D341Med (cell line): Measurements from ENCODE around the gene NBEAL2.
A peak's percentile ranks its signal among the peaks of the same experiment; 100 is the strongest.

ENCODE experiments used
- DNase-seq: peaks from one replicate; pipeline ENCODE4 v3.0.0; 2012; ENCODE audit warnings: low spot score

NBEAL2 gene, protein sequence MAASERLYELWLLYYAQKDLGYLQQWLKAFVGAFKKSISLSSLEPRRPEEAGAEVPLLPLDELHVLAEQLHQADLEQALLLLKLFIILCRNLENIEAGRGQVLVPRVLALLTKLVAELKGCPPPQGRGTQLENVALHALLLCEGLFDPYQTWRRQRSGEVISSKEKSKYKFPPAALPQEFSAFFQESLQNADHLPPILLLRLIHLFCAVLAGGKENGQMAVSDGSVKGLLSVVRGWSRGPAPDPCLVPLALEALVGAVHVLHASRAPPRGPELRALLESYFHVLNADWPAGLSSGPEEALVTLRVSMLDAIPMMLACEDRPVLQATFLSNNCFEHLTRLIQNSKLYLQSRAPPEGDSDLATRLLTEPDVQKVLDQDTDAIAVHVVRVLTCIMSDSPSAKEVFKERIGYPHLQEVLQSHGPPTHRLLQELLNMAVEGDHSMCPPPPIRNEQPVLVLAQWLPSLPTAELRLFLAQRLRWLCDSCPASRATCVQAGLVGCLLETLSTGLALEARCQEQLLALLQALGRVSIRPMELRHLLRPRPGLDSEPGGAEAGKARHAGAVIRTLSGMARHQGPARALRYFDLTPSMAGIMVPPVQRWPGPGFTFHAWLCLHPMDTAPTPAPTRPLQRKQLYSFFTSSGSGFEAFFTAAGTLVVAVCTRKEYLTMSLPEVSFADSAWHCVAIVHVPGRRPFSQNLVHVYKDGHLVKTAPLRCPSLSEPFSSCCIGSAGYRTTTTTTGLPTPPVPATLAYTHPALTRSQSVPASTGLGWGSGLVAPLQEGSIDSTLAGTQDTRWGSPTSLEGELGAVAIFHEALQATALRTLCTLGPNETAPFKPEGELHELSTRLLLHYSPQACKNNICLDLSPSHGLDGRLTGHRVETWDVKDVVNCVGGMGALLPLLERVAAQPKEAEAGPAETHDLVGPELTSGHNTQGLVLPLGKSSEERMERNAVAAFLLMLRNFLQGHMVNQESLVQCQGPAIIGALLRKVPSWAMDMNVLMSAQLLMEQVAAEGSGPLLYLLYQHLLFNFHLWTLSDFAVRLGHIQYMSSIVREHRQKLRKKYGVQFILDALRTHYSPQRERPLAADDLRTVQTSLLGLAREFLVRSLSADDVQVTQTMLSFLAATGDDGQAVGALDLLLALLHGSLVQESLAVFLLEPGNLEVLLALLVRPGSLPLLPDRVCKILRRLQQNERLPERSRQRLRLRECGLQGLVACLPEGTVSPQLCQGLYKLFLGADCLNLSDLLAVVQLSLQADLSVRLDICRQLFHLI (N-terminal part only)

DNA sequence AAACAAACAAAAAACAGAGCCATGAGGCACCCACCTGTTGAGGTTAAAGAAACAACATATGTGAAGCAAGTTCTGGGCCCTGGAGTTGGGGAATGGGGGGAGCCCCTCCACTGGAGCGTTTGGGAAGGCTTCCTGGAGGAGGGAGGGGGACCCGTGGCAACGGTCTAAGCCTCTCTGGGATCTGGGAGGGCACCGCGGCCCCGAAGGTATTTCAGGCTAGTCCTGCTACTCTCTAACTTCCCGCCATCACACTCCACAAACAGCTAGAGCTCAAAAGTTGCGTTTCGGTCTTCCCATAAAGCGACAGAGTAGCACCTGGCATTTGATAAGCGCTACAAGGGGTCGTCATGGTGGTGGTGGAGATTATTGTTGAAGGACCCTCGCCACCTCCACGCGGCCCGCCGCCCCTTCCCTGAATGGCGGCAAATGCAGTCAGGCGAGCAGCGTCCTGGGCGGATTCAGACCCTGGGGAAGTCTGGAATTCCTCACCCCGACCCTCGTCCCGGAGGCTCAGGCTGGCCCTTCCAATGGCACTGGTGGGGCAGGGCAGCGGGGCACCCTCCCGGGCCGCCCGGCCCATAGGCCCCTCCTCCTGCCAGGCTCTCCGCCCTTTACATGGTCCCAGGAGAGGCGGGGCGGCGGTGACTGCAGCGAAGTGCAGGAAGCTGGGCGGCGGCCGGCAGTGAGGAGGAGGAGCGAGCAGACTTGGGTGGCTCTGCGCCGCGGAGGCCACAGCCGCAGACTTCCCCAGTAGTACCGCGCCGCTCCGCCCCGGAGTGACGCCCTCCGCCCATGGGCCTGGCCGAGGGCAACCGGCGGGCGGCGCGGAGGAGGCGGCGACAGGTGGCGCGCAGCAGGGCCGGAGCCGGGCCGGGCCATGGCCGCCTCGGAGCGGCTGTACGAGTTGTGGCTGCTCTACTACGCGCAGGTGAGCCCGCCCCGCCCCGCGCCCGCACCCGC, at the start of gene NBEAL2:
NBEAL2 (plus strand) TSS at position 682 of the 960 bp plus-strand sequence; CDS start at position 878, 196 bp downstream.
- peak; percentile 94 for DNase-seq

DNA sequence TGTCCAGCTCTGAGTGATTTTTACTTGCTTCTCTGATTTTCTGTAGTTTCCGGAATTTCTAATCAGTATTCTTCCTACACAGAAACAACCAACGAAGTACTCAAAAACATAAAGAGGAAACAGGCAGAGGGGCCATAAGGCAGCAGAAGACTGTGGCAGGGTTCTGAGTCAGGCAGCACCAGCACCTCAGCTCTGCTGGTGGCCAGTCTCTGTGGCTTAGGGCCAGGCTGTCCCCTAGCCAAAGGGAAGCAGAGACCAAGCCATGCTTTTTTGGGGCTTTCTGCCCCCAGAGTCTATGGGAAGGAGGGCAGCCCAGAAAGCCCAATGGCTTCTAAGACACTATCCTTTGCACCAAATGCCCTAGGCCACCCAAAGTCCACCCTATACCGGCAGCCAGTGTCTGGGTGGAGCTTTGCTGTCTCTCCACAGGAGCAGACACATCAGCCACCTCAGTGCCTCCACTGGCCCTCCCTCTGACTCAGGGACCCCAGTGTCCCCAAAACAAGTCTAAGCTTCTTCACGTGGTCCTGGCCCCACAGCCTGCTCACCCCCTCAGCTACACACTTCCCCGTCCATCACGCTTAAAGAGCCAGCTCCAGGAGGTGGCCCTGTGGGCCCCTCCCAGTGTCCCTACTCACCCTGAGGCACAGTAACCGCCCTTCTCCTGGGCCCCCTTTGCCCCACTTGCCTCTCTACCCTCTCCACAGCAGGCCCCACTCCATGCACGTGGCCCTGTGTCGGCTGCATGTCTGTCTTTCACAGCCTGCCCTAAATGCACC, 49.1 kb upstream of the NBEAL2 start:
- no peak for DNase-seq

DNA sequence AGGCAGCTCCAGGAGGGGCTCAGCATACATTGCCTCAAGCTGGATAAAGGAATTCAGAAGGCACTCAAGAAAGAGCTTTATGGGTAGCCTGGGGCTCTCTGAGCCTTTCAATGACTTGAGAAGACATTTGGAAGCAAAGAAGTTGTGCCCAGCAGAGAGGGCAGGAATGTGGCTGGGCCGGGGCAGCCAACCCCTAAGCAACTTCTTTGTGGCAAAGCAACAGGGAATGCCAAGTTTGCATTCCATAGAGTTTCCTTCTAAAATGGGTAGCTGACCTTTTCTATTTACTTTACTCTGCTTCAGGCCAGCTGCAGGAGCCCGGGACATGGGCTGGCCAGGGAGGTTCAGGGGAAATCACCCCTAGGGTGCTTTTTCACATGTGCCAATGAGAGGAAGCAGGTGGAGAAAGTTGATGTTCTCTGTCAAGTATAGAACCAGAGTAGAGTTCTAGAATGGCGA, 48.5 kb upstream of the NBEAL2 start:
- DNase-seq, result no peak

DNA sequence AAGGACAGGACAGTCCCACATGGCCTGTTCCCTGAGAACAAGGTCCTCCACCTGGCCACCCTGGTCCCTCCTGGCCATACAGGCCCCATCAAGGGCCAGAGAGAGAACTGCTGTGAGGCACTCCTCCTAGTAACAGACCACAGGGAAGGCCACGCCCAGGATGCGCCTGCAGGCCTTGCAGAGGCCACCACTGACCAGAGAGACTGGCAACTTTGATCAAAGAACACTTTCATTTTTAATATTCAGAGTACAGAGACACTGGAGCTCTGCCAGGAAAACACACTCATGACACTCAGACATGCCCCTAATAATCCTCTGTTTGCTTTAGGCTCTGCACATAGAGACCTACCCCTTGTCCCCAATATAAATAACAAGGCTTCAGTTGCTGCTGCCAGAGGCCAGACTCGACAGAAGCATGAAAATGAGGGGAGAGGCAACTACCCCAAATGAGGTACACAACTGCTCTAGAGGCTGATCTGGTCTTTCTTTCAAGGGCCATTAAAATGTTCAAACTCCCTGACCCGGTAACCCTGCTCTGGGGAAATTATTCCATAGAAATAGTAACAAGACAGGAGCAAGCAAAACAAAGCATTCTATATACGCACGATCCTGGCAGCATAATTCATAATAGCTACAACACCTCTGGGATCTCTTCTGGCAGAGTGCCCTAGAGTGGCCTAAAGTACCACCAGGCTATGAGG, 47.7 kb upstream of the NBEAL2 start:
- DNase-seq, result no peak

DNA sequence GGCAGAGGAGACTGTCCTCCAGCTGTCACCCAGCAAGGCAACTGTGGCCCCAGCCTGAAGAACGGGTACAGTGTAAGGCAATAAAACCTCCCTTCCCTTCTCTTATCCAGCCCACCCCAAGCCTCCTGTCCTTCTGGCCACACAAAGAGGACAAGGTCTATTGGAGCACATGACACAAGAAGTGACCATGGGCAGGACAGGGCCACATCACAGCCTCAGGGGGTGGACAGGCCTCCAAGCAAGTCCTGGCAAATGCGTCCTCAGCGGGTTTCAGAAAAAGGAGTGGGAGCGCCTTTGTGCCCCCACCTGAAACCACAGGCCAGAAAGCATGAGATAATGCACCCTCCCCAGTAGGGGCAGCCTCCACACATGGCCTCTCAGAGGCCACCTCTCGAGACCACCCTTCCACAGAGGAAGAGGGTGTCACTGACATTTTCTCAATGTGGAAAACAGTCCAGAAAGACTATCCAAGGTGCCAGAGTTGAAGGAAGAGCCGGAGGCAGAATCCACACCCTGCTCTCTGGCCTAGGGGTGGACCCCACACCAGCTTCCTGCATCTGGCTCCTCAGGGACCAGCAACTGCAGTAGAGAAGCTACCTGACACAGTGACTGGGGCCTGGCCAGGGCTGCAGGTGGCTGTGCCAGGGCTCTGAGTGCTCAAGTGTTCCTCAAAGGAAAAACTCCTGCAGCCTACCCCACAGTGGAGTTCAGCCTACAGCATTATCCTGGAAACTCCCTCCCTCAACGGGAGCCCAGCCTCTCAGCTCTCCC, 46.8 kb upstream of the NBEAL2 start:
- DNase-seq, result no peak

DNA sequence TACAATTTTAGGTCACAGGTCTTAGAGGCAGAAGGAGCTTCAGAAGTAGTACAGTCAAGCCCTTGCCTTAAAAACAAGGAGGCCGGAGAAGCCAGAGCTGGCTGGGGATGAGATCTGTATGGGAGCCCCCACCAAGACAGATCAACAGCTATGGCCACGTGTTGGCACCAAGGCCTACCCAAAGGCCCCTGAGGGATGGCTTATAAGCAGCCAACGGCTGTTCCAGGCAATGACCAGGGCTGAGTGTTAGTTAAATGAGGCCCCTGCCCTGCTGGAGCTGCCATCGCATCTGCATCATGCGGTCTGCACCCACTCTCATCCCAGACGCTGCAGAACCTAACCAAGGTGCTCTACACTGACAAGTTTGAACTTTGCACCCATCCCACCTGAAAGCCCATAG, 46.2 kb upstream of the NBEAL2 start:
- DNase-seq, result no peak

DNA sequence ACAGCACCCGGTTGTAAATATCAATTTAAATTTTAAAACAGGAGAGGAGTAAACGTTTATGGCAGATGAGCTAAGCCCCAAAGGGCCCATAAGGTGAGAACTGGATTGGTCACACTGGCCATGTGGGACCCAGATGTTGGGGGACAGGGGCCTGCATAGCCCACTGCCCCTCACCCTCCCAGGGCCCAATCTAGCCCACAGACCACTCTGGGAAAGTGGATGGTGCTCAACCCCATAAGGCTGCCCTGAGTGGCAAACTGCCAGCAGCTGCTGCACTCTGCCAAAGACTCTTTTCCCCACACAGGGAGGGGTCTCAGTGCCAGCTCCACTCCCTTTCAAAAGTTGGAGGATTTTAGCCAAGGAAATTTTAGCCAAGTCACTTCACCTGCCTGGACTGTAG, 45.4 kb upstream of the NBEAL2 start:
- DNase-seq, result no peak

DNA sequence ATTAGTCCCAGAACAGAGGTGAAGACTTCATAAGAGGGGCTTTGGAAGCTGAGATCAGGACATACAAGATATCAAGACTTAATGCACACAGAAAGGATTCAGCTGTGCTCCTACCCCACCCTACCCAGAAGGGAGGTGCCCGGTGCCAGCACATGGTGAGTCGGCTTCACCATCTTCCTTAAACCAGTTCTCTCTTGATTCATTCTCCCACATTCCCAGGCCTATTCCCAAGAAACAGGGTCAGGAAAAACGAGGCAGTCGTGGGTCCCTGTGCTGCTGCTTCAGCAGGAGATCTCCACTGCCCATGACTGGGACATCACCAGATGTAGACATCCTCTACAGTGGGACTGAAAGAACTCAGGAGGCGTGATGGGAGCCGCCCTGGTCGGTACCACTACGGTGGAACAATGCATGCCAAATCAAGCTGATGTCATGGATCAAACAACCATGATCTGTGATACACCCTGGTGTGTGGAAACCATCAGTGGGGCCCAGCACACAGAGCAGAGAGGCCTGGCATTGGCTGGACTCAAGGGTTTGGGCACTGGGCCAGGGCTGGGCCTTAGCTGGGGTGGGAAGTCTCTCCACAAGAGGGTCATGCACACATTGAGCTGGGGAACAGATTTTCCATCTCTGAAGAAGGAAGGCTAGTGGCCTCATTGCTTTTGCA, 44.8 kb upstream of the NBEAL2 start:
- DNase-seq, result no peak

DNA sequence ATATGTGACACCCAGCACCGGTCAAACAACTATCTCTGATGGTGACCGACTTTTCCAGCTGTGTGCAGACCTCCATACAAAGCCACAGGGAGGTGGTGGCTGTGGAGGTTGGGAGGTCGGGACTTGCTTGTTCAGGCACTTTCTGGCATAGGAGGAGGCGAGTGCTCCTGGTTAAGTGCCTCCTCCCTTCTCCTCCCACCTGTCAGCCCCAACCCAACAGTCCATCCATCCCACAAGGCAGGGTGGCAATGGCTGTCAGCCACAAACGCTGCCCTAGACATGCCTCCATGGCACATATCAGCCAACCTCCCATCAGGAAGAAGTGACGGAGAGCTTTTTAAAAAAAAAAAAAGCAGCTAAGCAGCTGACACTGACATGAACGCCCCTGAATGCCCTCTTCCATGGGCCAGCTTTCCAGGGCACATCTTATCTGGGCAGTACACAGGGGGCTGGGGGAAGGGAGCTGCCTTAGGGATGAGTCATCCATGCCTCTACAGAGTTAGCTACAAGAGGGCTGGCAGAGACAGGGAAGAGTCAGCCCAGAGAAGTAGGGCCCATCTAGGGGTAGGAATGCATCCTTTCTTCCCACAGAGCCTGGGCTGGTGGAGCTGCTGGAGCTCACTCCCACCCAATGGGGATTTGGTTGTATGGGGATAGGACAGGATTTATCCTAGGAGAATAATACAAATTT, 44.2 kb upstream of the NBEAL2 start:
- DNase-seq, result no peak

DNA sequence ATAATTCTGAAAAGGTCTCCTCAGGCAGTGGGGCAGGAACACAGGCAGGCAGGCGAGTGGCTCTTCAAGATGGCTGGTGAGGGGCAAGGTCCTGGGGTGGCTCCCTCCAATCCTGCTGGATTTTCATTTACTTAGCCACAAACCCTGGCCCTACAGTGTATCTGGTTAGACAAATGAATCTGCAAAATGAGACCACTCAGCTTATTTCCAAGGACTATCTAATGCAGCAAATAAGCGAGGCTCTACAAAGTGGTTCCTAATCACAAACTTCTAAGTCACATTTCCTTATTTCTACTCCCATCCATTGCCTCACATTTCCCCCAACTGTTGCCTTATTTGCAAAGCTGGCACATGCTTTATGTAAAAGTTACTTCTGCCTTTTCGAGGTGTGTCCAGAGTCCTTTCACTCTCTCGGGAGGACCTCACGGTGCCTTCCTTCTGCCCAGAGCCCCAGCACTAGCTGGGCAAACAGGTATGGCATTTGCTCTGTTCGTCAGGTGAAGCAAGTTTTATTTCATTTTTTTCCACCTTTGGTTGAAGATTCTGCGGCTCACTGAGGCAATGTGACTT, 43.4 kb upstream of the NBEAL2 start:
- no peak for DNase-seq

DNA sequence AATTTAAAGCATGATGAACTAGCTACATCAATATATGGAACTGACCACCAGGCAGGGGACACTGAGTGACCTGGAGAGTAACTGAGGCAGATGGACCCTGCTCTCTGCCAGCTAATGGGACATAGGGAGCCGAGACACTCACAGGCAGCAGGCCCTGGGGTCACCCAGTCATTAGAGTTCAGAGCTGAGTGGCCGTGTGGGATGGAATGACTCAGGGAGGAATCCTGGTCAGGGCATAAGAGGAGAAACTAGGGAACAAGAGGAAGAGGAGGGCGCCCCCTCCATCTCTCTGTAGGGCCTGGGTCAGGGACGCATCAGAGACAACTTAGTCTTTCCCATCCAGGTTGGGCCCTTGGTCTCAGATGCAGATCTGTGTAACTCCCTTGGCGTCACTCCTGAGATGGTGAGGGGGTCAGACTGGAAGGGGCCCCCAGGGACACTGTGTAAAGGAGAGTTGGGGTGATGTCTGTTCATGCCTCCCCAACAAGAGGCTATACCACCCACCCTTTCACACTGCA, 42.7 kb upstream of the NBEAL2 start:
- DNase-seq, result no peak

DNA sequence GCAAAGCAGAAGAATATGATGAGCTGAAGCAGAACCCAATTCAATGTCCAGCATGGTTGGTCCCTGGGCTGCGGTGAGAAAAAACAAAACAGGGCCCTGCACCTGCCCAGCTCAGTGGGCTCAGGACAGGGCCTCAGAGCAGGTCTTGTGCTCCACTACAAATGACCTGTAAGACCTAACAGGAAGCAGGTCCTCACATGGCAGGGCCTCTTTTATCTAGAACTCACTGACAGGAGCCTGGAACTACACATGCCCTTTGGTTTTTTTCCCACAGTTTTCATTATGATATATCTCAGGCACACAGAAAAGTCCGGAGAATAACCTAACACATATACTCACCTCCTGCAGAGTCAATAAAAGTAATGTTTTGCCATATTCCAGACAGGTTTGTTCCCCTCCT, 41.3 kb upstream of the NBEAL2 start:
- DNase-seq, result no peak

DNA sequence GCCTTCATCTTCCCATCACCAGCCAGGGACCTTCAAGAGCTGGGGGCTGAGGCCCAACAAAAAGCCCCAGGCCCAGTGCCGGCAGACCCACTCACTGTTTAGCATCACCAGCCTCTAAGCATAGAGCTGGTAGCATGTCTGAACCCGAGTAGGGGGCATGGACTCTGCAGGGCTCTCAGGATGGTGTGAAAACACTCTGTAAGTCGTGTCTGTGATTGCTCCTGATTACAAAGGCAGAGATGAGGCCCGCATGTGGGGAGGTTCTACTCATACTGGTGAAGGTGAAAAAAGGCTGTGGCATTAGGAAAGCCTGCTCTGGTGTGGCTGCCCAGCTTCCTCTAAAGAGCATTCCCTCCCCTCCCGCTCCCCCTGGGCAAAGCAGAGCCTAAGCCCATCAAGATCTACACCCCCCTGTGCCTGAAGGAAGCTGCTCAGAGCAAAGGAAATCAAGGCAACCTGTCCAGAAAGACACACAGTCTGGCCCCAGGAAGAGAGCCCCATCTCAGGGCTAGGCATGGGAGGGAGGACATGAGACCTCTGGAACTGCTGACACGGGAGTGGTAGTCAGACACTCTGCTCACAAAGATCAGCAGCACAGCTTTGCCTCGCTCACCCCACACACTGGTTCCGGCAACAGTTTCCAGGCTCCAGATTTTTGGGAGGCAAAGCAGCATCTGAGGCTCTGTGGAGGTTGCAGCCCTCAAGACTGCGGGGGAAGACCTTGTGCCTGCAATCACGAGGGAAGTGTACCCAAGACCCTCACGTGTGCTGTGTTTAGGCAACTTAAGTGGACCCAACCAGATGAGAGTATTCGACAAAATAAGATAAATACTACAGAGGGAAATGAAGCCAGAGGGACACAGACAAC, 39.7 kb upstream of the NBEAL2 start:
- DNase-seq, result no peak

DNA sequence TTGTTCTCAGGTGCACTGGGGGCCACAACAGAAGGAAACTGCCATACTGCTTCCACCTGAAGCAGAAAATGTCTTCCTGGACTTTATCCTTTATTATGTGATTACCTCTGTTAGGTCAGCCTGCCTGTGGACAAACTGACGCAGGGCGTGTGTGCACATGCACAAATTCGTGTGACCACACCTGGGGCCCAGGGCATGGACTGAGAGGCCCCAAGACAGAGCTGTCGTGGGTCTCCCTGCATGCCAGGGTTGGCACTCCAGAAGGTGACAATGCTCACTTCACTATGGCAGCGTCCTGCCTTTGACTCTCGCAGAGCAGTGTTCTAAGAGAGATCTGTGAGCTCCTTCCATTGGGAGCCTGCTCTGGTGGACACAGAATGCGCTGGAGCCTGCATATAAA, 37.4 kb upstream of the NBEAL2 start:
- no peak for DNase-seq

DNA sequence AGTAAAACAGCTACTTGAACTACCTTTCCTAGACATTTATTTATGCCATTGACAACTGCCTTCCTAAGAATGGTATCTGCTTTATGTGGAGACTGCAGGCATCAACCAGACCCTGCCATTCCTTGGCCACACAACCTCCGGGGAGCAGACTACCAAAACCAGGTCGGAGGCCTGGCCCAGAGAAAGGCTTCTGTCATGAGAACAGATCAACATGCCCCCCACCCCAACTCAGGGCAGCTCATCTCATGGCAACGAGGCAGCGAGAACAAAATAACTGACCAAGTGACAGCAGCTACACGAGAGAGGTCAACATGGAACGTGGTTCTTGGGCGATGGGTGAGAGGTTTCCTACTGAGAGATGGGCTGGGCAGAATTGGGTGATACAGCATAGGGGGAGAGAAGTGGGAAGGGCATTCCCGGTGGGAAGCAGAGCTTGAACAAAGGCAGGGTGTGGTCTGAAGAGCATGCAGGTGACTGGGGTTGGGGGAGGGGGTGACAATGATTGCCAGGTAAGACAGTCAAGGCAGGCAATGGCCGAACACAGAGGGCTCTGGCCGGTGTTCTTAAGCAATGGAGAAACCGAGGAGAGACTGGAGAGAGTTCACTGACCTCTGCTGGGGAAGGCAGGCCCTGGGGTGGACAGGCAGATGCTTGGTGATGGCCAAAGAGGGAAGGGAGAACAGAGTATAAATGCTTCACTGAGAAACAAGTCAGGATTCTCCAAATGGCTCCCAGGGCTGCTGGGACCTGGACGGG, 36.8 kb upstream of the NBEAL2 start:
- no peak for DNase-seq
